ENCODE data around the gene RSBN1L. TPM values are rescaled to one million over a fixed set of nuclear protein-coding genes. Genes with fewer than 3 reads are reported as not detected.

Gene RSBN1L
- total and polyA plus RNA-seq, 2 of the 8 experiments (the other 6 are each of a cell fraction or from before 2014, with no cell fraction given) = 4.1 to 22.1 TPM

DNA sequence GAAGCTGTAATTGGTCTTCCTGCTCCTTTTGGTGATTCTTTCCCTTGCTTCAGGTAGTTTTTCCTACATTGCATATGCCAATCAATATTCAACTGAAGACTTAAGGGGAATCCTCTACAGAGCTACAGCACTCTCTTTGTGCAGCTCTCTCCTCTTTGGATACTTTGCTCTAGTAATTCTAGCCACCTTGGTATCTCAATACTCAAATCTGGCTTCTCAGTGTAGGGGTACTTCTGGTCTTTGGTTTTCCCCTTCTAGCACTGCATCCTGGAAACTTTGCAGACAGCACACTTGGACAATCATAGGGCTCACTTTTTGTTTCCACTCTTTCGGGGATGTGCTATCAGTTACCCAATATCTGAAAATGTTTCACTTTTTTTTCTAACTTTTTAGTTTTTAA, 112.3 kb downstream of the RSBN1L start (continued):
- TF ChIP-seq, protein P1, sequence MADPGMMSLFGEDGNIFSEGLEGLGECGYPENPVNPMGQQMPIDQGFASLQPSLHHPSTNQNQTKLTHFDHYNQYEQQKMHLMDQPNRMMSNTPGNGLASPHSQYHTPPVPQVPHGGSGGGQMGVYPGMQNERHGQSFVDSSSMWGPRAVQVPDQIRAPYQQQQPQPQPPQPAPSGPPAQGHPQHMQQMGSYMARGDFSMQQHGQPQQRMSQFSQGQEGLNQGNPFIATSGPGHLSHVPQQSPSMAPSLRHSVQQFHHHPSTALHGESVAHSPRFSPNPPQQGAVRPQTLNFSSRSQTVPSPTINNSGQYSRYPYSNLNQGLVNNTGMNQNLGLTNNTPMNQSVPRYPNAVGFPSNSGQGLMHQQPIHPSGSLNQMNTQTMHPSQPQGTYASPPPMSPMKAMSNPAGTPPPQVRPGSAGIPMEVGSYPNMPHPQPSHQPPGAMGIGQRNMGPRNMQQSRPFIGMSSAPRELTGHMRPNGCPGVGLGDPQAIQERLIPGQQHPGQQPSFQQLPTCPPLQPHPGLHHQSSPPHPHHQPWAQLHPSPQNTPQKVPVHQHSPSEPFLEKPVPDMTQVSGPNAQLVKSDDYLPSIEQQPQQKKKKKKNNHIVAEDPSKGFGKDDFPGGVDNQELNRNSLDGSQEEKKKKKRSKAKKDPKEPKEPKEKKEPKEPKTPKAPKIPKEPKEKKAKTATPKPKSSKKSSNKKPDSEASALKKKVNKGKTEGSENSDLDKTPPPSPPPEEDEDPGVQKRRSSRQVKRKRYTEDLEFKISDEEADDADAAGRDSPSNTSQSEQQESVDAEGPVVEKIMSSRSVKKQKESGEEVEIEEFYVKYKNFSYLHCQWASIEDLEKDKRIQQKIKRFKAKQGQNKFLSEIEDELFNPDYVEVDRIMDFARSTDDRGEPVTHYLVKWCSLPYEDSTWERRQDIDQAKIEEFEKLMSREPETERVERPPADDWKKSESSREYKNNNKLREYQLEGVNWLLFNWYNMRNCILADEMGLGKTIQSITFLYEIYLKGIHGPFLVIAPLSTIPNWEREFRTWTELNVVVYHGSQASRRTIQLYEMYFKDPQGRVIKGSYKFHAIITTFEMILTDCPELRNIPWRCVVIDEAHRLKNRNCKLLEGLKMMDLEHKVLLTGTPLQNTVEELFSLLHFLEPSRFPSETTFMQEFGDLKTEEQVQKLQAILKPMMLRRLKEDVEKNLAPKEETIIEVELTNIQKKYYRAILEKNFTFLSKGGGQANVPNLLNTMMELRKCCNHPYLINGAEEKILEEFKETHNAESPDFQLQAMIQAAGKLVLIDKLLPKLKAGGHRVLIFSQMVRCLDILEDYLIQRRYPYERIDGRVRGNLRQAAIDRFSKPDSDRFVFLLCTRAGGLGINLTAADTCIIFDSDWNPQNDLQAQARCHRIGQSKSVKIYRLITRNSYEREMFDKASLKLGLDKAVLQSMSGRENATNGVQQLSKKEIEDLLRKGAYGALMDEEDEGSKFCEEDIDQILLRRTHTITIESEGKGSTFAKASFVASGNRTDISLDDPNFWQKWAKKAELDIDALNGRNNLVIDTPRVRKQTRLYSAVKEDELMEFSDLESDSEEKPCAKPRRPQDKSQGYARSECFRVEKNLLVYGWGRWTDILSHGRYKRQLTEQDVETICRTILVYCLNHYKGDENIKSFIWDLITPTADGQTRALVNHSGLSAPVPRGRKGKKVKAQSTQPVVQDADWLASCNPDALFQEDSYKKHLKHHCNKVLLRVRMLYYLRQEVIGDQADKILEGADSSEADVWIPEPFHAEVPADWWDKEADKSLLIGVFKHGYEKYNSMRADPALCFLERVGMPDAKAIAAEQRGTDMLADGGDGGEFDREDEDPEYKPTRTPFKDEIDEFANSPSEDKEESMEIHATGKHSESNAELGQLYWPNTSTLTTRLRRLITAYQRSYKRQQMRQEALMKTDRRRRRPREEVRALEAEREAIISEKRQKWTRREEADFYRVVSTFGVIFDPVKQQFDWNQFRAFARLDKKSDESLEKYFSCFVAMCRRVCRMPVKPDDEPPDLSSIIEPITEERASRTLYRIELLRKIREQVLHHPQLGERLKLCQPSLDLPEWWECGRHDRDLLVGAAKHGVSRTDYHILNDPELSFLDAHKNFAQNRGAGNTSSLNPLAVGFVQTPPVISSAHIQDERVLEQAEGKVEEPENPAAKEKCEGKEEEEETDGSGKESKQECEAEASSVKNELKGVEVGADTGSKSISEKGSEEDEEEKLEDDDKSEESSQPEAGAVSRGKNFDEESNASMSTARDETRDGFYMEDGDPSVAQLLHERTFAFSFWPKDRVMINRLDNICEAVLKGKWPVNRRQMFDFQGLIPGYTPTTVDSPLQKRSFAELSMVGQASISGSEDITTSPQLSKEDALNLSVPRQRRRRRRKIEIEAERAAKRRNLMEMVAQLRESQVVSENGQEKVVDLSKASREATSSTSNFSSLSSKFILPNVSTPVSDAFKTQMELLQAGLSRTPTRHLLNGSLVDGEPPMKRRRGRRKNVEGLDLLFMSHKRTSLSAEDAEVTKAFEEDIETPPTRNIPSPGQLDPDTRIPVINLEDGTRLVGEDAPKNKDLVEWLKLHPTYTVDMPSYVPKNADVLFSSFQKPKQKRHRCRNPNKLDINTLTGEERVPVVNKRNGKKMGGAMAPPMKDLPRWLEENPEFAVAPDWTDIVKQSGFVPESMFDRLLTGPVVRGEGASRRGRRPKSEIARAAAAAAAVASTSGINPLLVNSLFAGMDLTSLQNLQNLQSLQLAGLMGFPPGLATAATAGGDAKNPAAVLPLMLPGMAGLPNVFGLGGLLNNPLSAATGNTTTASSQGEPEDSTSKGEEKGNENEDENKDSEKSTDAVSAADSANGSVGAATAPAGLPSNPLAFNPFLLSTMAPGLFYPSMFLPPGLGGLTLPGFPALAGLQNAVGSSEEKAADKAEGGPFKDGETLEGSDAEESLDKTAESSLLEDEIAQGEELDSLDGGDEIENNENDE (IDR thresholded peaks at IDR 0.05; ENCODE audit: insufficient replicate concordance, low read length) = no peak
- TF ChIP-seq CHD2 (IDR thresholded peaks at IDR 0.05; ENCODE audit: low read length) (no peak), MAX (IDR thresholded peaks at IDR 0.05) (no peak), TBP (IDR thresholded peaks at IDR 0.05; ENCODE audit: low read depth, low read length) (no peak), HDAC6 (IDR thresholded peaks at IDR 0.05; ENCODE audit: low read depth, low read length) (no peak), SIRT6 (IDR thresholded peaks at IDR 0.05; ENCODE audit: low read length) (no peak), TCF12 (IDR thresholded peaks at IDR 0.05; ENCODE audit: low read depth, low read length) (no peak)

Data from H1 (cell line).